H1 (cell line): ENCODE data around the gene PACS1.

Experiments used
- EP300 ChIP-seq, 2 experiments: IDR thresholded peaks; 1 replicate in 1 of 2; 2 replicates in 1 of 2; pipeline ENCODE4 v1.6.1; 2011 to 2012; ENCODE audit warnings: low read depth in 2 of 2, low read length in 2 of 2, mild to moderate bottlenecking in 2 of 2, borderline replicate concordance in 1 of 2, inconsistent platforms in 1 of 2, moderate library complexity in 1 of 2
- PHF8 ChIP-seq: fragments of 200-600 bp; sonication (generic); conservative IDR thresholded peaks from 2 replicates; pipeline ENCODE4 v1.7.1; 2012; ENCODE audit warnings: low read depth, mild to moderate bottlenecking, inconsistent platforms, low read length, moderate library complexity
- POLR2A ChIP-seq, 2 experiments: IDR thresholded peaks; 1 replicate in 1 of 2; 2 replicates in 1 of 2; pipeline ENCODE4 v1.6.1; 2011; ENCODE audit warnings: low read depth in 2 of 2, low read length in 2 of 2, mild to moderate bottlenecking in 2 of 2; ENCODE audit errors: control extremely low read depth in 1 of 2
- POLR2AphosphoS5 ChIP-seq: IDR thresholded peaks from 2 replicates; pipeline ENCODE4 v1.6.1; 2011; ENCODE audit warnings: low read depth, low read length
- RNF2 ChIP-seq: fragments of 200-900, 300-1000 bp; sonication (generic); IDR thresholded peaks from 2 replicates; pipeline ENCODE4 v1.7.1; 2016; ENCODE audit warnings: borderline replicate concordance, low read depth, mild to moderate bottlenecking, antibody characterized with exemption, low read length; ENCODE audit not compliant: poor library complexity, severe bottlenecking; ENCODE audit errors: missing control alignments
- TF ChIP-seq, protein P1 (sequence below), 3 experiments: IDR thresholded peaks; 1 replicate in 2 of 3; 2 replicates in 1 of 3; pipeline versions ENCODE4 v1.5.1 to v1.6.1; 2011; ENCODE audit warnings: low read length in 3 of 3, mild to moderate bottlenecking in 3 of 3, inconsistent platforms in 2 of 3, low read depth in 1 of 3, moderate library complexity in 1 of 3; ENCODE audit not compliant: insufficient read depth in 1 of 3; ENCODE audit errors: control extremely low read depth in 1 of 3

DNA sequence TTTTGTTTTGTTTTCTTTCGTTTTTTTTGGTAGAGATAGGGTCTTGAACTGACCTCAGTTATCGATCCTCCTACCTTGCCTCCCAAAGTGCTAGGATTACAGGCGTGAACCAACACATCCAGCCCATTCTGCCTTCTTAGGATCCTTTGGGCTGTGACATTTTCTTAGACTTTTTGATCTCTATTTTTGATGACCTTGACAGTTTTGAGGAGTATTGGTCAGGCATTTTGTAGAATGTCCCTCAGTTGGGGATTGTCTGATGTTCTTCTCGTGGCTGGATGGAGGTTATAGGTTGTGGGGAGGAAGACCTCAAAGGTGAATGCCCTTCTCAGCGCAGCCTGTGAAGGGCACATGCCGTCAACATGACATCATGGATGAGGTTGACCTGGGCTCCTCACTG, 178.8 kb downstream of the PACS1 start:
- no peak for TF ChIP-seq PHF8
- TF ChIP-seq RNF2, result no peak
- TF ChIP-seq, protein P1, sequence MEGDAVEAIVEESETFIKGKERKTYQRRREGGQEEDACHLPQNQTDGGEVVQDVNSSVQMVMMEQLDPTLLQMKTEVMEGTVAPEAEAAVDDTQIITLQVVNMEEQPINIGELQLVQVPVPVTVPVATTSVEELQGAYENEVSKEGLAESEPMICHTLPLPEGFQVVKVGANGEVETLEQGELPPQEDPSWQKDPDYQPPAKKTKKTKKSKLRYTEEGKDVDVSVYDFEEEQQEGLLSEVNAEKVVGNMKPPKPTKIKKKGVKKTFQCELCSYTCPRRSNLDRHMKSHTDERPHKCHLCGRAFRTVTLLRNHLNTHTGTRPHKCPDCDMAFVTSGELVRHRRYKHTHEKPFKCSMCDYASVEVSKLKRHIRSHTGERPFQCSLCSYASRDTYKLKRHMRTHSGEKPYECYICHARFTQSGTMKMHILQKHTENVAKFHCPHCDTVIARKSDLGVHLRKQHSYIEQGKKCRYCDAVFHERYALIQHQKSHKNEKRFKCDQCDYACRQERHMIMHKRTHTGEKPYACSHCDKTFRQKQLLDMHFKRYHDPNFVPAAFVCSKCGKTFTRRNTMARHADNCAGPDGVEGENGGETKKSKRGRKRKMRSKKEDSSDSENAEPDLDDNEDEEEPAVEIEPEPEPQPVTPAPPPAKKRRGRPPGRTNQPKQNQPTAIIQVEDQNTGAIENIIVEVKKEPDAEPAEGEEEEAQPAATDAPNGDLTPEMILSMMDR (IDR thresholded peaks at IDR 0.05; ENCODE audit: control extremely low read depth in 1 of 3, insufficient read depth in 1 of 3, low read depth in 1 of 3, low read length in 3 of 3), result no peak
- no peak for TF ChIP-seq POLR2AphosphoS5
- no peak for TF ChIP-seq POLR2A (IDR thresholded peaks at IDR 0.05; ENCODE audit: control extremely low read depth in 1 of 2, low read depth in 2 of 2, low read length in 2 of 2)
- TF ChIP-seq EP300 (IDR thresholded peaks at IDR 0.05; ENCODE audit: borderline replicate concordance in 1 of 2, low read depth in 2 of 2, low read length in 2 of 2), result no peak
